SK-N-MC (cell line): ENCODE measurements around the gene CASP1.

Experiments
- FOXP2 ChIP-seq: optimal IDR thresholded peaks from 2 replicates; pipeline ENCODE3; 2011; ENCODE audit warnings: mild to moderate bottlenecking, moderate library complexity; ENCODE audit not compliant: insufficient read depth; ENCODE audit errors: extremely low read length, control extremely low read depth
- POLR2AphosphoS5 ChIP-seq: IDR thresholded peaks from 2 replicates; pipeline ENCODE4 v1.6.1; 2012; ENCODE audit warnings: mild to moderate bottlenecking, low read depth, low read length, borderline replicate concordance

DNA sequence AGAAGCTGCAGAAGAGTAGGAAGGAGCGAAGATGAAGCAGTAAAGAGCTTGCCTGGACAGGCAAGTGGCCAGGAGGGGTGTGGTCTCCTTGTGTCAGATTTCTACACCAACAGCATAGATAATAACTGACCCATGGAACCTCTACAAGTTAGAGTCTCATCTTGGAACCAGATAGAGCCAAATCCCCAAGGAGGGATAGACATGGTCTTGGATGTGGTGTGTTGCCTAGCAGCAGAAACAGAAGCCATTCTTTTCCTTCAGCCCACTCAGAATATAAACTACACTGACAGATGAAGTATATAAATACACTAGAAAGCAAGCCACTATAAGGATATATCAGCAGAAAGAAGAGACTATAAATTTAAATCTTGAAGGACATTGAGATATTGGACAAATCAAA, 14.5 kb upstream of the CASP1 start:
- TF ChIP-seq FOXP2 (no peak), POLR2AphosphoS5 (no peak)
